Measurements from ENCODE around the gene ZNF620.

GRCh38 chr3:40502034-40502433 is 3.8 kb upstream of the ZNF620 start:
- TF ChIP-seq CTCF (IDR thresholded peaks at IDR 0.05) (no peak), POLR2A (IDR thresholded peaks at IDR 0.05) (no peak), EP300 (IDR thresholded peaks at IDR 0.05; ENCODE audit: low read depth) (no peak), POLR2AphosphoS5 (IDR thresholded peaks at IDR 0.05) (no peak)
